K562 (cell line): ENCODE measurements around the gene VWDE.

Experiments
- CTCF ChIP-seq, 3 experiments: IDR thresholded peaks in 2 of 3; conservative IDR thresholded peaks in 1 of 3; 2 replicates each; pipeline ENCODE4 v1.5.1; 2011 to 2012; ENCODE audit warnings: low read length in 3 of 3, mild to moderate bottlenecking in 3 of 3, control low read depth in 2 of 3, improper control_type of control experiment in 1 of 3, inconsistent platforms in 1 of 3, low read depth in 1 of 3, mixed read lengths in 1 of 3, moderate library complexity in 1 of 3; ENCODE audit not compliant: insufficient read depth in 2 of 3
- HIVEP1 ChIP-seq: fragments of 250-450 bp; sonication (Bioruptor Pico); IDR thresholded peaks from 2 replicates; pipeline ENCODE4 v1.4.0; 2020; ENCODE audit warnings: mild to moderate bottlenecking
- KAT2B ChIP-seq: IDR thresholded peaks from one replicate; pipeline ENCODE4 v1.6.1; 2012; ENCODE audit warnings: low read depth, mild to moderate bottlenecking, control low read depth, inconsistent platforms, low read length, moderate library complexity
- MEF2A ChIP-seq: IDR thresholded peaks from 2 replicates; pipeline ENCODE4 v1.6.1; 2011; ENCODE audit warnings: low read depth, mild to moderate bottlenecking, low read length, moderate library complexity; ENCODE audit not compliant: control insufficient read depth
- MNT ChIP-seq, 2 experiments: fragments of 450-650 bp; conservative IDR thresholded peaks; 2 replicates each; pipeline ENCODE4 v1.6.1; 2017; ENCODE audit warnings: mild to moderate bottlenecking in 2 of 2, moderate library complexity in 2 of 2
- STAT5B ChIP-seq: fragments of 250-450 bp; sonication (Bioruptor Pico); IDR thresholded peaks from 2 replicates; pipeline ENCODE4 v1.8.0; 2021; ENCODE audit warnings: mild to moderate bottlenecking, inconsistent platforms
- ZNF384 ChIP-seq: IDR thresholded peaks from 2 replicates; pipeline ENCODE4 v1.6.1; 2012; ENCODE audit warnings: low read depth, low read length, improper control_type of control experiment

- no peak for TF ChIP-seq CTCF (IDR thresholded peaks at IDR 0.05 in 2 of 3, conservative IDR thresholded peaks at IDR 0.05 in 1 of 3; ENCODE audit: insufficient read depth in 2 of 3, low read depth in 1 of 3, low read length in 3 of 3)
- no peak for TF ChIP-seq MNT (conservative IDR thresholded peaks at IDR 0.05)
- TF ChIP-seq ZNF384: no peak
- no peak for TF ChIP-seq MEF2A
- no peak for TF ChIP-seq STAT5B (CRISPR knock-in tag)
- no peak for TF ChIP-seq HIVEP1
- TF ChIP-seq KAT2B: no peak
These were observed 80.2 kb downstream of the VWDE start for GRCh38 chr7:12323415-12323814.
